Endothelial cell of coronary artery (primary cell): ENCODE measurements around the gene SPIN3. TPM values are rescaled to one million over a fixed set of nuclear protein-coding genes. Genes with fewer than 3 reads are reported as not detected.

ENCODE experiments used
- total RNA-seq: library from RNA; depleted of rRNA; stranded (reverse); fragments of >200 nt; gene quantifications from 2 replicates; pipeline ENCODE4 v1.2.3, GENCODE V29; 2014

Gene SPIN3
- total RNA-seq = 4.3 and 6.3 TPM in 2 replicates

GRCh38 chrX:56995271-56995994 lies at the start of gene SPIN3:
TSS of gene SPIN3 (minus strand) at chrX:56995541. CDS start at chrX:56994947, 594 bp downstream.

Other genes with a start within 250 kb of the SPIN3 start
- 5.7 and 9.4 TPM in 2 replicates for gene SPIN2B, start 126.0 kb upstream of the SPIN3 start, total RNA-seq
- gene SPIN2A, start 141.9 kb upstream of the SPIN3 start, total RNA-seq = 0.18 and 0.19 TPM in 2 replicates